Type B pancreatic cell (in vitro differentiated cells): ENCODE data around the gene SLC35D2. TPM values are rescaled to one million over a fixed set of nuclear protein-coding genes. Genes with fewer than 3 reads are reported as not detected.
A peak's percentile ranks its signal among the peaks of the same experiment; 100 is the strongest.

Experiments
- DNase-seq: peaks from one replicate; pipeline ENCODE4 v3.0.0; 2021; ENCODE audit warnings: mixed read lengths; ENCODE audit not compliant: unreplicated experiment; ENCODE audit errors: extremely low spot score
- H3K27ac Mint-ChIP-seq: 2 replicates; pipeline ENCODE4 v1.8.0; 2021; ENCODE audit warnings: mild to moderate bottlenecking, mixed read lengths
- H3K27me3 Mint-ChIP-seq: 2 replicates; pipeline ENCODE4 v1.8.0; 2021; ENCODE audit warnings: mixed read lengths
- H3K36me3 Mint-ChIP-seq: 2 replicates; pipeline ENCODE4 v1.8.0; 2021; ENCODE audit warnings: mixed read lengths
- H3K4me1 Mint-ChIP-seq: one replicate; pipeline ENCODE4 v1.8.0; 2021; ENCODE audit warnings: mixed read lengths; ENCODE audit not compliant: unreplicated experiment
- H3K4me3 Mint-ChIP-seq: 2 replicates; pipeline ENCODE4 v1.8.0; 2021; ENCODE audit warnings: mild to moderate bottlenecking, mixed read lengths
- H3K9me3 Mint-ChIP-seq: 2 replicates; pipeline ENCODE4 v1.8.0; 2021; ENCODE audit warnings: mixed read lengths
- CTCF ChIP-seq: fragments of 200-600 bp; sonication (generic); conservative IDR thresholded peaks from 2 replicates; pipeline ENCODE4 v1.5.0; 2021; ENCODE audit warnings: antibody characterized with exemption, mild to moderate bottlenecking
- total RNA-seq: library from RNA; stranded (reverse); gene quantifications from 2 replicates; pipeline ENCODE4 v1.2.1, GENCODE V29; 2021; ENCODE audit warnings: low replicate concordance

SLC35D2 gene
- total RNA-seq, 1 donor from 2014 or later, result 25.7 TPM

DNA sequence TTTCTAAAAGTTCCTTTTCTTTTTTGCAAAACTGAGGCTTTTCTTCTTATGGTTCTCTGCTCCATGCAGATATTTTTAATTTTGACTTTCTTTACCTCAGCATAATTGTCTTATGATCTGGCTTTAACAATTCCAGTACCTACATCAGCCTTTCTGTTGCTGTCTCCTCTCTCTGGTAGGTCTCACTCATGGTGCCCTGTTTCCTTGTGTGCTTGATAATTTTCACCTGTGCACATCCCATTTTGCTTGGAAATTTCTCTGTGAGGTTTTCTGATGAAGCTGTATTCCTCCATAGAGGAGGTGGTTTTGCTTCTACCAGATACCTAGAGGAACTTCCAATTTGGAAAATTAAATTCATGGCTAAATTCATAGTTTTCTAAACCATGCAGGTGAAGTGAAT is 79.3 kb downstream of the SLC35D2 start:
- TF ChIP-seq CTCF, result no peak
- Mint-ChIP-seq H3K27ac (no peak overlapping the region), H3K9me3 (no peaks in the 10 kb centered on the region), H3K4me3 (no peak overlapping the region), H3K36me3 (no peaks in the 10 kb centered on the region), H3K27me3 (no peaks in the 10 kb centered on the region), H3K4me1 (peaks cover 4% of the 10 kb centered on the region)
- no peak for DNase-seq

- H3K27ac Mint-ChIP-seq, result no peak within 1 kb of the TSS
- no peak for DNase-seq
- peaks cover 4% of the 10 kb centered on the region for H3K4me1 Mint-ChIP-seq
- no peaks in the 10 kb centered on the region for H3K36me3 Mint-ChIP-seq
- no peak for TF ChIP-seq CTCF
- no peaks in the 10 kb centered on the region for H3K27me3 Mint-ChIP-seq
- no peaks in the 10 kb centered on the region for H3K9me3 Mint-ChIP-seq
- H3K4me3 Mint-ChIP-seq, result no peak within 1 kb of the TSS
Measured at GRCh38 chr9:96302021-96302420, 81.5 kb downstream of the SLC35D2 start, which contains the start of gene HSD17B3. HSD17B3 (minus strand) TSS chr9:96302176; CDS start chr9:96302104, 72 bp downstream.

GRCh38 chr9:96299823-96300222 is 83.7 kb downstream of the SLC35D2 start:
- Mint-ChIP-seq H3K36me3 (no peaks in the 10 kb centered on the region), H3K27me3 (no peaks in the 10 kb centered on the region), H3K9me3 (no peaks in the 10 kb centered on the region), H3K4me1 (peaks cover 4% of the 10 kb centered on the region), H3K27ac (peak overlapping the region; percentile 87), H3K4me3 (peak overlapping the region; percentile 0)
- no peak for TF ChIP-seq CTCF
- DNase-seq, result no peak

DNA sequence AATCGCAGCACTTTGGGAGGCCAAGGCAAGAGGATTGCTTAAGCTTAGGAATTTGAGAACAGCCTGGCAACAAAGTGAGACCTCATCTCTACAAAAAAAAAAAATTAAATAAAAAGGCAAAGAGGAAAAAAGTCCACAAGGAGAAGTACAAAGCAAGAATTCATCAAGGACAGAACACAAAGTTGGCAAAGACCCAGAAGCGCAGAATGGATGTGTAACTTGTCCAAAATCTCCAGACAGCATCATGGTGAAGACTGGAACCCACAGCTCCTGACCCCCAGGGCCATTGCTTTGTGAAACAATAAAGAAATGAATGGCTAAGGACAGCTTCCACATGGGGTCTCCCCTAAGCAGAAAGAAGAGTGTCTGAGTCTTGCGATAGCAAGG is 89.4 kb downstream of the SLC35D2 start:
- Mint-ChIP-seq H3K36me3 (no peaks in the 10 kb centered on the region), H3K4me3 (no peak overlapping the region), H3K9me3 (peaks cover 9% of the 10 kb centered on the region), H3K27ac (no peak overlapping the region), H3K4me1 (peaks cover 3% of the 10 kb centered on the region), H3K27me3 (no peaks in the 10 kb centered on the region)
- TF ChIP-seq CTCF, result no peak
- DNase-seq, result no peak

GRCh38 chr9:96293498-96294158 is 89.9 kb downstream of the SLC35D2 start:
- Mint-ChIP-seq H3K36me3 (no peaks in the 10 kb centered on the region), H3K4me3 (no peak overlapping the region), H3K27me3 (no peaks in the 10 kb centered on the region), H3K4me1 (peaks cover 3% of the 10 kb centered on the region), H3K9me3 (peaks cover 9% of the 10 kb centered on the region), H3K27ac (no peak overlapping the region)
- no peak for DNase-seq
- no peak for TF ChIP-seq CTCF
